NT2/D1 (cell line): ENCODE results near the gene SYT8.

Experiments used
- SUZ12 ChIP-seq: IDR thresholded peaks from 2 replicates; pipeline ENCODE4 v1.6.1; 2011; ENCODE audit not compliant: insufficient read length, insufficient read depth; ENCODE audit errors: extremely low read depth
- YY1 ChIP-seq: IDR thresholded peaks from 2 replicates; pipeline ENCODE4 v1.6.1; 2011; ENCODE audit not compliant: insufficient read length, insufficient read depth
- ZNF274 ChIP-seq: IDR thresholded peaks from 2 replicates; pipeline ENCODE4 v1.6.1; 2011; ENCODE audit warnings: mild to moderate bottlenecking, low read depth, low read length

GRCh38 chr11:1879342-1879940 lies 44.7 kb downstream of the SYT8 start:
- TF ChIP-seq YY1 (no peak), ZNF274 (no peak), SUZ12 (no peak)
